Activated gamma-delta T cell (primary cell): ENCODE results near the gene ELL.

Experiments used
- DNase-seq: peaks from one replicate; lab custom pipeline; 2025; lab: John Stamatoyannopoulos, UW

ELL gene

GRCh38 chr19:18433735-18434398 is 88.0 kb downstream of the ELL start:
- no peak for DNase-seq

DNA sequence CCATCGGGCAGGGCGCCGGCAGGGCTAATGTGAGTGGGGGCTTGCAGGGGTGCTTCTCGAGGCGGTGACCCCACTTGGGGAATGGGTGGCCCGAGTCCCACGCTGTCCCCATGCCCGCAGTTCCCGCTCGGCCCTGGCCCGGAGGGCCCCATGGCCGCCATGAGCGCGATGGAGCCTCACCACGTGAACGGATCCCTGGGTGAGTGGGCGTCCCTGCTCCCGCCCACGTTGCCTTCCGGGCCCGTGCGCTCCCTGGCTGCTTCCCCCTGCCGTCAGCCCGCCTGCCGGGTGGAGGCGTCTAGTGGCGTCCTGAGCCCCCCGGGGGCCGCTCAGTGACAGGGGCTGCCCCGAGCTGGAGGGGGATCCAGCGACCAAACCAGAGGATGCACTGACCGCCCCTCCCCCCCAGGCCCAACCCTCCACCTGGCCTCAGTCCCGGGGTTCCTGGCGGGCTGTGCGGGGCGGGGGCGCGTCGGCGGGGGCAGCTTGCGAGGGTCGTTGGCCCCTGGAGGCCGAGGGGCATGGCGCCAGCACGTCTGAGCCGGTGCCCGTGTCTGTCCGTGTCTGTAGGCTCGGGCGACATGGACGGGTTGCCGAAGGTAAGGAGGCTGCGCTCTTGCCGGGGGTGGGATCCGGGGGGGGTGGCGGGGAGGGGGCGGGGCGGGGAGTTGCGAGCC is 88.7 kb downstream of the ELL start:
- DNase-seq: no peak

GRCh38 chr19:18432275-18433014 is 89.4 kb downstream of the ELL start:
- no peak for DNase-seq

GRCh38 chr19:18431351-18432197 is 90.3 kb downstream of the ELL start:
- DNase-seq: no peak

GRCh38 chr19:18430417-18431144 is 91.3 kb downstream of the ELL start:
- no peak for DNase-seq

DNA sequence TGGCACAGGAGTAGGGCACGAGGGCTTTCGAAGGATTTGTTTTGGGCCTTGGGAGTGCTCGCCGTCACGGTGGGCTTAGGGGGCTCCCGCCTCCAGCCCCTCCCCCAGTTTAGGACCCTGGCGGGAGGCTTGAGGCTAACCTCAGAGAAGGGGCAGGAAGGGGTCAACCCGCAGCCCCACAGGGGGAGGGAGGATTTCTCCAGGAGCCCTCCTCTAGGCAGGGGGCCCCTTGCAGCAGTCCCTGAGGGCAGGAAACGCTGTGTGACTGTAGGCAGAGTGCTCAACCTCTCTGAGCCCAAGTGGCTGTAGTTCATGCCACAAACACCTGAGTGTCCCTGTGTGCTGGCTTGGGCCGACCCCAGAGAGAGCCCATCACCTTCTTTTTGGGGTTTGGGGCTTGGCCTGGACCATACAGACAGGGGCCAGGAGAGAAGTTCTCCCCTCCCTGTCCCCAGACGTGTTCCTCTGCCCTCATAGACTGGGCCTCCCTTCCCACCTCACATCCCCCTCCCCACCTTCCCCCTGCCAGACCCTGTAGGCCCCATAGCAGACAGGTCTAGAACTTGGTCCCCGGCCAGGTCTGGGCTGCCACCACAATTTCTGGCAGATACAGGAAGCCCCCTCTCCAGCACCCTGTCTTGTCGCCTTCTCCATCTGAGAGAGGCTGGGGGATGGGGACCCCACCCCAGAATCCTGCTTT is 92.0 kb downstream of the ELL start:
- DNase-seq: no peak

DNA sequence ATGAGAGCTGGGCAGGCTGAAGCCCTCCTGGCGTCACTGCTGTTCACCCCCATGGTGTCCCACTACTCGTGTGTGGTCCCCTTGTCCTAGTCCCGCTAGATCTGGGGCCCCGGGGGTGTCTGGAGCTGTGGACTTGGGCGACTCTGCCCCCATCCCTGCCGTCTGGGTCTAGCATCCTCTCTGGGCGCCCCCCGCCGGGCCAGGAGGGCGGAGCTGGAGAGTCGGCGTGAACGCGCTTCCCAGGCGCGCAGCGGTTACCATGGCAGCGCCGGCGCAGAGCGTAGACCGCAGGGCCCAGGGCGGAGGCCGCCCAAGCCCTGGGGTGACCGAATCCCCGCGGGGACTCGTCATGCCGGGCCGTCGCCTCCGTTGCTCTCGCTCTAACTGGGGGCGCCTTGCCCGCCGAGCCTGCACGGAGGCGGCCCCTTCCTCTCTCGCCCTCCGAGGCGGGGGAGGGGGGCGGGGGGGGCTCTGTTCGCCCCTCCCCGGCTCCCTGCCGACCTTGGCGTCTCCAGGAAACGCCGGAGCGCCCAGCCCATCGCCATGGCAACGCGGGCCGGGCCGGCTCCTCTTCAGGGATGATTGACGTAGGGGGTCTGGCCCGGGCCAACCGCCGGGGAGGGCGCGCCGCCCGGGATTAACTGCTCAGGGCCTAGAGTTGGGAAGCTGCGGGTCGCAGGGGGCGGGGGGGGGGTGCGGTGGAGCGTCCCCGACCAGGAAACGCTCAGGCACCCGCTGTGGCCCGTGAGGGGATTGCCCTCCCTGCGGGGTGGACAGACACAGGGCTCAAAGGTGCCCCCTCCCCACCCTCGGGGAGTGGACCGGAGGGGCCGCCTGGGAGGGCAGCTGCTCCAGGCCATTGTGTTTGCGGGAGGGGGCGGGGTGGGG is 92.8 kb downstream of the ELL start:
- peak; percentile 98 for DNase-seq

DNA sequence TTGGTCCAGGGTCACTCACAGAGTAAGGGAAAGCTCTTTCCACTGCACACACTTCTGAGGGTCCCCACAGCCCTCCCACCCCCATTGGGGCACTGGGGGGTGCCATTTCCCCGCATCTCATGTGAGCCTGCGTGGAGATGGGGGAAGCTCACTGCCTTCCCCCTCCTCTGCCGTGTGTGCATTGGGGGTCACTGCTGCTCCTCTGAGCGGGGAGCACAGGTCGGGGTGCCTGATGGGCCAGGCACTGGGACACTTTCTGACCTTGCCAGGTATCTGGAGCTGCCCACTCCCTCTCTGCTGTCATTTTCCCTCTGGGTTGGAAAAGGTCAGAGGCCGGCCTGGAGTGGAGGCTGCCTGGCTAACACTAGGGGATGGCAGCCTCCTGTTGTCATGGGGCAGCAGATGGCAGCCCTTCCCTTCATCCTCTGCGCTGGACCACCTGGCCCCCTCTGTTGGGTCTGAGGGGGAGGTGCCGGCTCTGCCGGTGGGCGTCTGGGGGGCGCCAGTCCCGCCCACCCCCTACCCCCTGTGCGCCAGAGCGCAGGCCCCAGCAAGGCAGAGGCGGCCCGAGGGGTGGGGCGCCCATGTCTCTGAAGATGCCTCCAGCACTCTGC is 93.6 kb downstream of the ELL start:
- no peak for DNase-seq

DNA sequence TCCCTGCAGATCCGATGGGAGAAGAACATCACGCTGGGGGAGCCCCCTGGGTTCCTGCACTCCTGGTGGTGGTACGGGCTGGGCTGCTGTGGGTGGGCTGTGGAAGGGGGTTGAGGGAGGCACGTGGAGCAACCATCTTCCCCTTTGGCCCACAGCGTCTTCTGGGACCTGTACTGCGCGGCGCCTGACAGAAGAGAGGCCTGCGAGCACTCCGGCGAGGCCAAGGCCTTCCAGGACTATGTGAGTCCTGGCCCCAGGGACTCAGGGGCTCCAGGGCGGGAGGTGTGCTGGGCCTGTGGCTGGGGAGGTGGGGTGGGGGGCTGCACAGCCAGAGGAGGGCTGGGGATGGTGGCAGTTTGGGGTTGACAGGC is 94.1 kb downstream of the ELL start:
- no peak for DNase-seq

GRCh38 chr19:18427080-18427742 is 94.7 kb downstream of the ELL start:
- DNase-seq: no peak

DNA sequence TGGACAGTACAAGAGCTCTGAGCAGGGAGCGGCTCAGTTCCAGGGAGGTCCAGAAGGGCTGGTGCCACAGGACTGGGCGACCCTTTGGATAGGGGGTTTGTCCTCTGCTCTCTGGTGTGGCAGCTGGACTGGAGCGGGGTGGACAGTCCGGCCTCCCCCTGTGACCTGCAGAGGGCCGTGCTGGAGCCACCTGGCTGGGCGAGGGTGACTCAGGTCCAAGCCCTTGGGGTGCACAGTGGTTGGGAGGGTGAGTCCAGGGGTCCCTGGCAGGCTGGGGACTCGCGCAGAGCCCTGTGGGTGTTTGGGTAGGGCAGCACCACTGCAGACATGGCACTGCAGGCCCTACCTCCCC is 95.5 kb downstream of the ELL start:
- no peak for DNase-seq

GRCh38 chr19:18425515-18426415 is 96.1 kb downstream of the ELL start:
- no peak for DNase-seq

DNA sequence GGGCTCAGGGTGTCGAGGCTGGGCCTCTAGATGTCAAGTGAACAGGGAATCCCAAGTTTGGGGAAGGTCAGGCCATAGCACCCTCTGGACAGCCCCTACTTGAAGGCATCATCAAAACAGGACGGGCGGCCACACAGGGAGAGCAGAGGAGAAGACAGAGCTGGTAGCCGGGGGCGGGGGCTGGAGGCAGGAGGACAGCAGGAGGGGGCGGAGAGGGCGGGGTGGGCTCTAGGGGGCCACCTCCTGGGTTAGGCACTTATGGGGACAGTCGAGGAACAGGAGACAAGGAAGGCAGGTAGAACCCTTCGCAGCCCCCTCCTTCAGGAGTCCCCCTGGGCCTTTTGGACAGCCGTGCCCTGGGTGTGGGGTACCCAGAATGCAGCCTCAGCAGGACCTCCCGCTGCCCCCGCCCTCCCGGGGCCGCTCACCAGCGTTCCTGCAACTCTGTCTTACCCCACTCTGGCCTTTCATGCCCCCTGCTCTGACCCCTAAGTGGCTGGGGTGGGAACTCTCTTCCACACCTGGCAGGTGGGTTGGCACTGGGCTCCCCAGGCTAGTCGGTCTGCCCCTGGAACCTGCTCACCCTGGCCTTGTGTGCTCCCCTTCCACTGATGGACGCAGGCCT is 96.9 kb downstream of the ELL start:
- no peak for DNase-seq

DNA sequence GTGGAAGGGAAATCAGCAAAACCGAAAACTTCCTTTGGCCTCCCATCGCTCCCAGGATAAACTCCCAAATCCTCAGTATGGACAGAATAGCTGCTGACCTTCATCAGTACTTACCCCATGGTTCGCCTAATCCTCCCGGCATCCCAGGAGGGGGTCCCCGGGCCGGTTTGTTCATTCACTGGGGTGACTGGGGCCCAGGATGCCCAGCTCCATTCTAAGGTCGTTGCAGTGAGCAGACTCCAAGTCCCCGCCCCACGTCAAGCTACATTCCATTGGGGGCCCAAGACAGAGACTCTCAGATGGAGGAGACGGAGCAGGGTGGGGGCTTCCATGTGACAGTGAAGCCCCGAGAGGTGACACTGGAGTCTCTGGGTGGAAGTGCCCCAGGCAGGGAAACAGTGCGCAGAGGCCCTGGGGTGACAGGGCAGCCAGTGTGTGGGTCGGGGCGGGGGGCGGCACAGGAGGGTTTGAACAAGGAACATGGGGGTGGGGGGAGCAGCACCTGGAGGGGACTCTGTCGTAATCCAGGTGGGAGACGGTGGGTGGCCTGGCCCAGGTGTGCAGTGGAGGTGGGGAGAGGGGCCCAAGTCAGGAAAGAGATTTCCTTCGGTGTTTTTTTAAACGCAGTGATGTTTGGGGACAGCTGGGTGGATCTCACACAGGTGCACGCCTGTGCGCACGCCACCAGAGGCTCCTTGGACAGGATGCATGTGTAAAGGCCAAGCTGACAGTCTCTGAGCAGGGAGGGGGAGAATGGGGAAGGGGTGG is 97.6 kb downstream of the ELL start:
- no peak for DNase-seq

DNA sequence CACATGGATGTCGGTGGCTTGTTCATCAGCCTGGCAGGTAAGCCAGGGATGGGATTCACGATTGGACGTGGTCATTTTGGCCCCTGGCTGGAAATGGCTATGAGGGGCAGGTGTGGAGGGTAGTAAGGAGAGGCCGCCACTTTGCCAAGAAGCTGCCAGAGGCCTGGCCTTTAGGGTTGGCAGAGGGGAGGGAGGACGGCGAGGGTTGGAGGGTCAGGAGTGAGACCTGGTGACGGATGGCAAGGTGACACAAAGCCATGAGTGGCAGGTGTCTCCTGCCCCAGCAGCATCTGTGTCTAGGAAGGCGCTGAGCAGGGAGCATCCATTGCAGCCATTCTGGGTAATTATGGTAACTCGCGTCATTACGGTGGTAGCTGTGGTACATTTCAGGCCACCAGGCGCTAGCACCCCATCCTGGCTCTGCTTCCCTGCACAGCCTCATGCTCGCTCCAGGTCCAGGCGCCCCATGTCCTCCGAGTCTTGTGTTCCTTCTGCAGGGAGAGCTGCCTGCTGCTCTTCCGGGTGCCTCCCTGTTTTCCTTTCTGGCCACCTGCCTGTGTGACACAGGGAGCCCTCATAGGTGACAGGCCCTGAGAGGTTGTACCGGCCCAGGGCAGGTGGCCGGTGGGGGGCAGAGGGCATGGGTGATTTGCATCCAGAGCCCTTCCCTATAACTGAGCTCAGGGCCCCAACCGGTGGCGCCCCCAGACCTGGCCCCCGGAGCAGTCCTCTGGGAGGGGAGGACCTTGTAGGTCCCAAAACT is 98.4 kb downstream of the ELL start:
- no peak for DNase-seq
